ENCODE results near the gene RIPPLY2. TPM values are rescaled to one million over a fixed set of nuclear protein-coding genes. Genes with fewer than 3 reads are reported as not detected.

RIPPLY2 gene
- total RNA-seq, 1 donor from 2014 or later: not detected

GRCh38 chr6:83849127-83849526 lies 4.0 kb upstream of the RIPPLY2 start:
- DNase-seq (ENCODE audit: low spot score, unreplicated experiment): no peak
- no peak overlapping the region for H3K27ac Mint-ChIP-seq
- peaks cover 58% of the 10 kb centered on the region for H3K27me3 Mint-ChIP-seq
- no peaks in the 10 kb centered on the region for H3K36me3 Mint-ChIP-seq (ENCODE audit: insufficient read depth)
- H3K4me1 Mint-ChIP-seq (ENCODE audit: low read depth): peaks cover under 1% of the 10 kb centered on the region
- no peak for TF ChIP-seq CTCF (IDR thresholded peaks at IDR 0.05; ENCODE audit: unreplicated experiment)
- H3K9me3 Mint-ChIP-seq (ENCODE audit: low read depth): no peaks in the 10 kb centered on the region
- no peak overlapping the region for H3K4me3 Mint-ChIP-seq (ENCODE audit: low read depth)

- H3K36me3 Mint-ChIP-seq (ENCODE audit: insufficient read depth): no peaks in the 10 kb centered on the region
- H3K4me1 Mint-ChIP-seq (ENCODE audit: low read depth): peaks cover 1% of the 10 kb centered on the region
- H3K9me3 Mint-ChIP-seq (ENCODE audit: low read depth): no peaks in the 10 kb centered on the region
- H3K27me3 Mint-ChIP-seq: peaks cover 63% of the 10 kb centered on the region
- DNase-seq (ENCODE audit: low spot score, unreplicated experiment): no peak
- H3K4me3 Mint-ChIP-seq (ENCODE audit: low read depth): no peak overlapping the region
- TF ChIP-seq CTCF (IDR thresholded peaks at IDR 0.05; ENCODE audit: unreplicated experiment): no peak
- H3K27ac Mint-ChIP-seq: no peak overlapping the region
These were observed 3.5 kb upstream of the RIPPLY2 start for GRCh38 chr6:83849610-83850009.

GRCh38 chr6:83852528-83853177 lies 507 bp upstream of the RIPPLY2 start:
- Mint-ChIP-seq H3K4me3 (ENCODE audit: low read depth) (peak overlapping the region; percentile 76), H3K9me3 (ENCODE audit: low read depth) (no peaks in the 10 kb centered on the region), H3K27me3 (peaks cover 78% of the 10 kb centered on the region), H3K4me1 (ENCODE audit: low read depth) (peaks cover 1% of the 10 kb centered on the region), H3K36me3 (ENCODE audit: insufficient read depth) (no peaks in the 10 kb centered on the region), H3K27ac (no peak overlapping the region)
- TF ChIP-seq CTCF (IDR thresholded peaks at IDR 0.05; ENCODE audit: unreplicated experiment): no peak
- DNase-seq (ENCODE audit: low spot score, unreplicated experiment): no peak

GRCh38 chr6:83854001-83854501 lies 891 bp downstream of the RIPPLY2 start:
- Mint-ChIP-seq H3K9me3 (ENCODE audit: low read depth) (no peaks in the 10 kb centered on the region), H3K4me3 (ENCODE audit: low read depth) (peak overlapping the region; percentile 76), H3K27ac (no peak overlapping the region), H3K4me1 (ENCODE audit: low read depth) (peaks cover 2% of the 10 kb centered on the region), H3K36me3 (ENCODE audit: insufficient read depth) (no peaks in the 10 kb centered on the region), H3K27me3 (peaks cover 70% of the 10 kb centered on the region)
- no peak for DNase-seq (ENCODE audit: low spot score, unreplicated experiment)
- TF ChIP-seq CTCF (IDR thresholded peaks at IDR 0.05; ENCODE audit: unreplicated experiment): no peak

GRCh38 chr6:83854766-83855165 lies 1.6 kb downstream of the RIPPLY2 start:
- no peak for TF ChIP-seq CTCF (IDR thresholded peaks at IDR 0.05; ENCODE audit: unreplicated experiment)
- no peak for DNase-seq (ENCODE audit: low spot score, unreplicated experiment)
- no peaks in the 10 kb centered on the region for H3K9me3 Mint-ChIP-seq (ENCODE audit: low read depth)
- no peak overlapping the region for H3K27ac Mint-ChIP-seq
- no peaks in the 10 kb centered on the region for H3K36me3 Mint-ChIP-seq (ENCODE audit: insufficient read depth)
- H3K27me3 Mint-ChIP-seq: peaks cover 62% of the 10 kb centered on the region
- H3K4me1 Mint-ChIP-seq (ENCODE audit: low read depth): peaks cover 4% of the 10 kb centered on the region
- no peak overlapping the region for H3K4me3 Mint-ChIP-seq (ENCODE audit: low read depth)

All from progenitor cell of endocrine pancreas (in vitro differentiated cells).